K562 (cell line): ENCODE measurements around the gene UPK3A. TPM values are rescaled to one million over a fixed set of nuclear protein-coding genes. Genes with fewer than 3 reads are reported as not detected.
A peak's percentile ranks its signal among the peaks of the same experiment; 100 is the strongest.

ENCODE experiments used
- ATAC-seq: fragments of 200-7000 bp; cut with Tn5 transposase; 3 replicates; pipeline ENCODE4 v1.9.1; 2020; ENCODE audit warnings: moderate library complexity
- BruUV-seq: library from RNA; stranded (reverse); fragments of 400-500 nt; replicated peaks from 2 replicates; lab custom pipeline; 2021; lab: Mats Ljungman, UMichigan
- CTCF ChIA-PET: fragments of 300-600 bp; formaldehyde crosslinking; extraction: SDS; loops from one replicate; lab custom pipeline; 2021; ENCODE audit warnings: low intra/inter-chr PET ratio; lab: Yijun Ruan, JAX
- POLR2A ChIA-PET: fragments of 300-600, 350-650 bp; sonication (Branson Sonifier 250); formaldehyde crosslinking; extraction: SDS; loops from one replicate; lab custom pipeline; 2021; ENCODE audit warnings: antibody characterized with exemption, inconsistent platforms; lab: Yijun Ruan, JAX
- DNase-seq, 4 experiments: peaks; one replicate each; pipeline versions ENCODE4 v3.0.0 to v3.0.0-alpha.2; 2011 to 2018; ENCODE audit warnings: low spot score in 3 of 4, mixed read lengths in 3 of 4; ENCODE audit errors: extremely low read depth in 1 of 4
- FAIRE-seq: peaks from 2 replicates; lab custom pipeline; 2011; peaks lifted over from hg19 to GRCh38; lab: Jason Lieb, UNC
- H2AFZ ChIP-seq: 2 replicates; pipeline ENCODE4 v1.6.0; 2011; ENCODE audit warnings: low read depth, low read length, control low read depth, inconsistent platforms
- H3K27ac ChIP-seq: fragments of 200-600 bp; 3 replicates; pipeline ENCODE4 v1.8.0; 2011; ENCODE audit warnings: low read depth, mild to moderate bottlenecking, control low read depth, inconsistent platforms, low read length, moderate library complexity, mixed read lengths; ENCODE audit errors: extremely low read depth
- H3K27me3 ChIP-seq, 2 experiments: fragments of 300-600 bp in 1 of 2; 2 replicates in 1 of 2; 3 replicates in 1 of 2; pipeline versions ENCODE4 v1.6.0 to v1.8.0; 2011; ENCODE audit warnings: inconsistent platforms in 2 of 2, low read length in 2 of 2, mild to moderate bottlenecking in 1 of 2, mixed read lengths in 1 of 2, moderate library complexity in 1 of 2; ENCODE audit not compliant: control insufficient read depth in 2 of 2, insufficient read depth in 2 of 2
- H3K36me3 ChIP-seq: fragments of 300-600 bp; 3 replicates; pipeline ENCODE4 v1.8.0; 2011; ENCODE audit warnings: mild to moderate bottlenecking, low read length, inconsistent platforms; ENCODE audit not compliant: control insufficient read depth, insufficient read depth
- H3K4me1 ChIP-seq, 2 experiments: fragments of 200-600 bp in 1 of 2; replicated peaks in 1 of 2; 2 replicates in 1 of 2; 3 replicates in 1 of 2; pipeline versions ENCODE4 v1.5.1 to v1.8.0; 2011; ENCODE audit warnings: inconsistent platforms in 2 of 2, low read length in 2 of 2, mild to moderate bottlenecking in 1 of 2, mixed read lengths in 1 of 2, moderate library complexity in 1 of 2; ENCODE audit not compliant: control insufficient read depth in 2 of 2, insufficient read depth in 2 of 2
- H3K4me2 ChIP-seq: 2 replicates; pipeline ENCODE4 v1.6.1; 2011; ENCODE audit warnings: low read length, control low read depth, inconsistent platforms, mixed read lengths; ENCODE audit not compliant: insufficient read depth
- H3K4me3 ChIP-seq: fragments of 200-600 bp; sonication (generic), shearing (Covaris generic); 2 replicates; pipeline ENCODE4 v1.5.1; 2016; ENCODE audit warnings: control low read depth, inconsistent platforms
- H3K79me2 ChIP-seq: fragments of 200-600 bp; 3 replicates; pipeline ENCODE4 v1.8.0; 2011; ENCODE audit warnings: low read length, inconsistent platforms; ENCODE audit not compliant: control insufficient read depth, insufficient read depth
- H3K9ac ChIP-seq, 2 experiments: 2 replicates each; pipeline versions ENCODE4 v1.6.0 to v1.6.1; 2011; ENCODE audit warnings: low read depth in 2 of 2, low read length in 2 of 2, control low read depth in 1 of 2, inconsistent platforms in 1 of 2, mild to moderate bottlenecking in 1 of 2, mixed read lengths in 1 of 2; ENCODE audit not compliant: insufficient read depth in 1 of 2
- H3K9me1 ChIP-seq: one replicate; pipeline ENCODE4 v1.6.0; 2011; ENCODE audit warnings: inconsistent platforms, mild to moderate bottlenecking, low read length, moderate library complexity; ENCODE audit not compliant: control insufficient read depth, insufficient read depth
- H3K9me3 ChIP-seq: replicated peaks from 2 replicates; pipeline ENCODE4 v1.5.1; 2011; ENCODE audit warnings: low read depth, low read length, inconsistent platforms; ENCODE audit not compliant: control insufficient read depth, insufficient read depth
- H4K20me1 ChIP-seq: replicated peaks from 2 replicates; pipeline ENCODE4 v1.6.1; 2011; ENCODE audit warnings: low read length, inconsistent platforms, mixed read lengths; ENCODE audit not compliant: control insufficient read depth, insufficient read depth
- ARID1B ChIP-seq: fragments of 450-650 bp; IDR thresholded peaks from 2 replicates; pipeline ENCODE4 v1.6.1; 2016; ENCODE audit warnings: antibody characterized with exemption, mild to moderate bottlenecking, inconsistent platforms
- CLOCK ChIP-seq: fragments of 250-450 bp; sonication (Bioruptor Pico); IDR thresholded peaks from 2 replicates; pipeline ENCODE4 v1.4.0; 2020; ENCODE audit warnings: mild to moderate bottlenecking, moderate library complexity, borderline replicate concordance
- COPS2 ChIP-seq: fragments of 450-650 bp; conservative IDR thresholded peaks from 2 replicates; pipeline ENCODE4 v1.6.1; 2016; ENCODE audit warnings: mild to moderate bottlenecking, moderate library complexity
- ELK1 ChIP-seq: sonication (generic); formaldehyde crosslinking; IDR thresholded peaks from 2 replicates; pipeline ENCODE4 v1.8.1; 2022; ENCODE audit warnings: missing genetic modification reagents
- EP300 ChIP-seq: IDR thresholded peaks from 2 replicates; pipeline ENCODE4 v1.6.1; 2012; ENCODE audit warnings: low read length, improper control_type of control experiment
- HNRNPH1 ChIP-seq: fragments of 200-400 bp; formaldehyde crosslinking; optimal IDR thresholded peaks from 2 replicates; pipeline ENCODE3; 2017; ENCODE audit warnings: low read depth, mild to moderate bottlenecking, low read length, moderate library complexity
- HNRNPK ChIP-seq: fragments of 200-400 bp; formaldehyde crosslinking; IDR thresholded peaks from one replicate; pipeline ENCODE4 v1.6.1; 2018; ENCODE audit warnings: mild to moderate bottlenecking, low read depth, low read length; ENCODE audit not compliant: poor library complexity, severe bottlenecking
- ZBTB34 ChIP-seq: fragments of 250-450 bp; sonication (Bioruptor Pico); IDR thresholded peaks from 2 replicates; pipeline ENCODE4 v1.8.0; 2021; ENCODE audit warnings: mild to moderate bottlenecking, moderate library complexity
- ZEB2 ChIP-seq: fragments of 450-650 bp; IDR thresholded peaks from 2 replicates; pipeline ENCODE4 v1.6.1; 2016
- ZNF507 ChIP-seq: conservative IDR thresholded peaks from 2 replicates; pipeline ENCODE4 v1.6.1; 2017; ENCODE audit warnings: missing genetic modification characterization, missing compliant biosample characterization
- ZNF511 ChIP-seq: sonication (generic); formaldehyde crosslinking; IDR thresholded peaks from 2 replicates; pipeline ENCODE4 v1.8.0; 2022; ENCODE audit warnings: mild to moderate bottlenecking, missing genetic modification reagents
- ZNF75A ChIP-seq: fragments of 450-650 bp; formaldehyde crosslinking; IDR thresholded peaks from 2 replicates; pipeline ENCODE4 v1.4.0; 2020; ENCODE audit warnings: mild to moderate bottlenecking
- ZNF766 ChIP-seq: fragments of 200-800 bp; sonication (Bioruptor generic); conservative IDR thresholded peaks from 2 replicates; pipeline ENCODE4 v1.6.1; 2016; ENCODE audit warnings: missing genetic modification characterization, missing compliant biosample characterization
- WGBS: fragments of 100-300 bp; shearing (Covaris generic); methylation state at CpG from one replicate; pipeline ENCODE4 v1.1.6; 2016; ENCODE audit warnings: low coverage, mixed read lengths; ENCODE audit not compliant: insufficient coverage; ENCODE audit errors: missing lambda C conversion rate; 5-methylcytosine and 5-hydroxymethylcytosine counted together
- in situ Hi-C: fragments of 300-500 bp; cut with MboI; formaldehyde crosslinking; loops from 4 replicates; pipeline ENCODE4 v1.15.0; 2018; ENCODE audit warnings: inconsistent platforms, mixed read lengths
- intact Hi-C: fragments of 100-400 bp; cut with micrococcal nuclease; formaldehyde crosslinking; loops from 2 replicates; pipeline ENCODE4 v1.14.2; 2022
- polyA plus RNA-seq, 8 experiments: library from polyadenylated mRNA; depleted of rRNA in 4 of 8; stranded (reverse) in 5 of 8; unstranded in 3 of 8; fragments of >200 nt; fragmentation: Nextera tagmentation in 2 of 8; fragmentation: Illumina TruSeq in 1 of 8; extraction: Ambion mirVana in 2 of 8; extraction: Trizol in 1 of 8; gene quantifications; 2 replicates each; pipeline versions ENCODE4 v1.2.1 to v1.2.3, GENCODE V29; 2011 to 2014; ENCODE audit warnings: inconsistent platforms in 1 of 8, missing spikeins in 1 of 8
- total RNA-seq, 7 experiments: library from RNA; depleted of rRNA in 6 of 7; stranded (reverse); fragments of >200 nt in 6 of 7; fragmentation: Illumina TruSeq in 2 of 7; extraction: Trizol in 2 of 7; gene quantifications; 2 replicates each; pipeline versions ENCODE4 v1.2.1 to v1.2.3, GENCODE V29; 2011 to 2021; ENCODE audit warnings: low replicate concordance in 1 of 7
- TF ChIP-seq, protein P1 (sequence below): fragments of 250-450 bp; sonication (Bioruptor Pico); IDR thresholded peaks from 2 replicates; pipeline ENCODE4 v1.4.0; 2020; ENCODE audit warnings: mild to moderate bottlenecking

UPK3A gene
- total and polyA plus RNA-seq, 9 of the 15 experiments (the other 6 are each of a cell fraction or from before 2014, with no cell fraction given), result not detected

DNA sequence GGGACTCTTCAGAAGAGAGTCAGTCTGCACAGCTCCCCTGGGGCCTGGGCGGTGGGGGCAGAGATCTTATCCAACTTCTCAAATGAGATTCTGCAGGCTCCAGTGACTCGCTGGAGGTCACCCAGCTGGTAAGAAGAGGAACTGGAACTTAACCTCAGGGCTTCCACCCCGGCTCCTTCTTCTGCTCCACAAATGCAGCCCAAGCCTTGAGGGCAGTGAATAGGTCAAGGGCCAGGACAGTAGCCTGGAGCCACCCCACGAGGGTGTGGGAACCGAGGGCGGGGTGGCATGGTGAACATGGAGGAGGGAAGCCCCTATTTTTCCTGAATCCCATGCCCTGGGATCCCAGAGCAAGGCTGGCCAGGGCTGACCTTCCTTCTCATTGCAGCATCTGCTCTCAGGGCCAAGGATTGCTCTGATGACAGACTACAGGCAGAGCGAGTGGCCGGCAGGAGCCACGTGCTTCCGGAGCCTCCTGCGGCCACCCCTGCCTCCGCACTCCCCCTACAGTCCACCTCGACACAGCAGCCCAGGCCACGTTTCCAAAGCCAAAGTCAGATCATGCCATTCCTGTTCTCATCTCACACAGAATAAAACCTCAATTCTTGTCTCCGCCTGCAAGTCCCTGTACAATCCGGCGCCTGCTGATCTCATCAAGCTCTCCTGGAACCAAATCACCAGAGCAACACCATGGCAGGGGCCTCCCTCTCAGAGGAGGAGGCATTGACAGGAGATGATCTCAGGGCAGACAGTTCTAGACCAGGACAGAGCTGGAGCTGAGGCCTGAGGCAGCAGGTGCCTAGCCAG is 21.1 kb upstream of the UPK3A start:
- H3K9ac ChIP-seq, result peak overlapping the region in 1 of 2 experiments; percentile 28; a peak in 1 of 4 replicates
- H3K9me1 ChIP-seq, result no peaks in the 10 kb centered on the region
- no peaks in the 10 kb centered on the region for H3K9me3 ChIP-seq
- in situ Hi-C loops, result no loop called here
- ChIA-PET POLR2A (no interaction called here), CTCF (interaction anchor here (0.5 kb wide), 1 partner anchor 175 kb away, joined by 3 read pairs; no protein-coding TSS in a partner anchor)
- ATAC-seq (peak; percentile 98), DNase-seq (peak; percentile 58 to 77 (median 68)), FAIRE-seq (peak; percentile 76)
- intact Hi-C loops, result loop anchor here (1.0 kb wide), 1 partner anchor 162 kb away; no protein-coding TSS in a partner anchor
- no peak overlapping the region for H3K4me2 ChIP-seq
- peaks cover 0 to 18% of the 10 kb centered on the region in 2 experiments; a peak in 3 of 5 replicates for H3K27me3 ChIP-seq
- peak overlapping the region; percentile 86 for H2AFZ ChIP-seq
- BruUV-seq, result no TSS peak
- H3K36me3 ChIP-seq, result no peaks in the 10 kb centered on the region
- no peak overlapping the region for H3K4me3 ChIP-seq
- no peaks in the 10 kb centered on the region for H4K20me1 ChIP-seq
- WGBS, result 4% methylated on average over 13 of the region's 17 CpGs
- no peaks in the 10 kb centered on the region for H3K79me2 ChIP-seq
- no peak overlapping the region for H3K27ac ChIP-seq
- H3K4me1 ChIP-seq, result peaks cover 5 to 15% of the 10 kb centered on the region in 2 experiments; a peak in 3 of 5 replicates
- TF ChIP-seq, protein P1, sequence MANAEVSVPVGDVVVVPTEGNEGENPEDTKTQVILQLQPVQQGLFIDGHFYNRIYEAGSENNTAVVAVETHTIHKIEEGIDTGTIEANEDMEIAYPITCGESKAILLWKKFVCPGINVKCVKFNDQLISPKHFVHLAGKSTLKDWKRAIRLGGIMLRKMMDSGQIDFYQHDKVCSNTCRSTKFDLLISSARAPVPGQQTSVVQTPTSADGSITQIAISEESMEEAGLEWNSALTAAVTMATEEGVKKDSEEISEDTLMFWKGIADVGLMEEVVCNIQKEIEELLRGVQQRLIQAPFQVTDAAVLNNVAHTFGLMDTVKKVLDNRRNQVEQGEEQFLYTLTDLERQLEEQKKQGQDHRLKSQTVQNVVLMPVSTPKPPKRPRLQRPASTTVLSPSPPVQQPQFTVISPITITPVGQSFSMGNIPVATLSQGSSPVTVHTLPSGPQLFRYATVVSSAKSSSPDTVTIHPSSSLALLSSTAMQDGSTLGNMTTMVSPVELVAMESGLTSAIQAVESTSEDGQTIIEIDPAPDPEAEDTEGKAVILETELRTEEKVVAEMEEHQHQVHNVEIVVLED (CRISPR knock-in tag), result no peak
- TF ChIP-seq CLOCK (CRISPR knock-in tag) (no peak), ZNF507 (tag) (no peak), COPS2 (no peak), EP300 (no peak), ELK1 (no peak), ZBTB34 (CRISPR knock-in tag) (no peak), ZNF511 (CRISPR knock-in tag) (no peak), HNRNPH1 (no peak), HNRNPK (no peak), ZNF75A (CRISPR knock-in tag) (no peak), ARID1B (no peak), ZEB2 (no peak), ZNF766 (no peak)
